NCI-H146 (cell line): ENCODE measurements around the gene NOC4L.
"Not testable (repeated sequence)": the region's sequence is repeated elsewhere in the genome, so short reads cannot be mapped to it uniquely, and the experiment has no call there.

Source experiments
- DNase-seq: peaks from one replicate; lab custom pipeline; 2025; lab: John Stamatoyannopoulos, UW

Gene NOC4L

DNA sequence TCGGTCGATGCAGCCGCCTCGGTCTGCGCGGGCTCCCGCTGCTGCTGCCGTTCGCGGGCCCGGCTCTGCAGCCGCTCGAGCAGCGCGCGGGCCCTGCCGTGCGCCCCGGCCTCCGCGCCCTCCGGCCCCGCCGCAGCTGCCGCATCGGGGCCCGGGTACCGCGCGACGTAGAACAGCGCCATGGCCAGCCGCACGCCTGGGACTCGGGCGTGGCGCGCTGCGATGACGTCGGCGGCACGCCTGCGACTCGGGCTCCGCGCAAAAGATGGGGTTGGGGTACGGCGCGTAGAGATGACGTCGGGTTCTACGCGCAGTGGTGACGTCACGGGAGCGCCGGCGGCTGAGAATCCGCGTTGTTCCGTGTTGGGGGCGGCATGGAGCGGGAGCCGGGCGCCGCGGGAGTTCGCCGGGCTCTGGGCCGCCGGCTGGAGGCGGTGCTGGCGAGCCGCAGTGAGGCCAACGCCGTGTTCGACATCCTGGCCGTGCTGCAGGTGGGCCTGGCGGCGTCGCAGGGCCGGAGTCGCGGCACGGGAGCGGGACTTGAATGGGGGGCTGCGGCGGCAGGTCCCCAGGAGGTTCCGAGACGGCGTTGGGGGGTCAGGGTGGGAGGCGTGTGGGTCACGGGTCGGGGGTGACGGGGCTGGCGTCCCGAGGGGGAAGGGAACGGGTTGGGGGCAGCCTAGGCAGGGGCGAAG, at the start of gene NOC4L, which contains the start of gene DDX51:
TSS of gene NOC4L (plus strand) at position 343 of the 695 bp plus-strand sequence. CDS start at position 375, 32 bp downstream.
TSS of gene DDX51 (minus strand) at position 205 of the 695 bp plus-strand sequence. CDS start at position 182, 23 bp downstream.
- peak; percentile 91 for DNase-seq

DNA sequence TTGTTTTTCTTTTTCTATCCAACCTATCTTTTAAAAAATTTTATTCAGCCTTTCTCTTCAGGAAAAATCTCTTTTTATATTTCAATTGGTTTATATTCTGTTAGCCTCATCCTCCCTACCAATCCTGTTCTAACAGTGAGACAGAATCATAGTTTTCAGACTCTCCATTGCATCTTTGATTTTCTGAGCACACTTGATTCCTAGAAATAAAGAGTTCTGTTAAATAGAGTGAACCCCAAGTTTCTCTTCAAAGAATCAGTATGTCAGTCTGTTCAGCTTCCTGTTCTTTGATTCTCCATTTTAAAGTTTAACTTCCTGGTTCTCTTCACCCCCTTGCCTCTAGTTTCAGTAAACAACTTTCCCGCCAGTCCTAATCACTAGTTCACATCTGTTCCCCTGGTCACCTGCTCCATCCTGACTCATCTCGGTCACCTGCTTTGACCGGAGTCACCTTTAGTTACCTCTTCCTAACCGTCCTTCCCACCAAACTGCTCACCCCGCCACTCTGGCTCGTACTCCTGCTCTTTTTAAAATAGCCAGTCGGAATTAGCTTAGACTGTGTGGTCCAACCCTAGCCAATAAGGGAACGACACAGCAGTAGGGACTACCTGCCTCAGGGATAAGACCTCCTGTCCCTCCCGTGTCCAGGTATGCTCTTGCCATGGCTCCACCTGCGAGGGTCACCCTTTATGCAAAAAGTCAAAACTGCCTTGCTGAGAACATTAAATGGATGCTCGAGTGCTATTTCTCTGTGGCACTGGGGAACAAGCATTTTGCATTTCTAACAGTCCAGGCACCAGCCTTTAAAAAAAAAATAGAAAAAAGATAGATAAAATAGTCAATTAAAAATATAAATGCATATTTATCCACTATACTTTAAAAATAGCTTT, 48.5 kb upstream of the NOC4L start:
- DNase-seq, result no peak

DNA sequence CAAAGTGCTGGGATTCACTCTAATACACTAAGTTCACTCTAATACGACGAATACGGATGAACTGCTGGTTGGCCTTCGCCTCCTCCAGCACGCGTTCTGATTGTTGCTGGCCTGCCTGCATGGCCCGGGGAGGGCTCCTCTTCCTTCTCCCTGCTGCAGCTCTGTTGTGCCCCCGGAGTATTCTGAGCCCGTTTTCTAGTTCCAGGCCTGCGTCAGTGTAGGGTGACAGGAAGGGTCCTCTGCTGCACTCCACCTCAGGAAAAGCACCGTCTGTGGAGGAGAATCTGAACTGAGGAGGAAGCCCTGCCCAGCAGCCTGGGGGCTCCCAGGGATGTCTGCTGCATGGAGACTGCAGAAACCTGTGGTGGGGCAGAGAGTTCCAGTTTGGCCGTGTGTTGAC, 44.5 kb upstream of the NOC4L start:
- DNase-seq, result no peak

DNA sequence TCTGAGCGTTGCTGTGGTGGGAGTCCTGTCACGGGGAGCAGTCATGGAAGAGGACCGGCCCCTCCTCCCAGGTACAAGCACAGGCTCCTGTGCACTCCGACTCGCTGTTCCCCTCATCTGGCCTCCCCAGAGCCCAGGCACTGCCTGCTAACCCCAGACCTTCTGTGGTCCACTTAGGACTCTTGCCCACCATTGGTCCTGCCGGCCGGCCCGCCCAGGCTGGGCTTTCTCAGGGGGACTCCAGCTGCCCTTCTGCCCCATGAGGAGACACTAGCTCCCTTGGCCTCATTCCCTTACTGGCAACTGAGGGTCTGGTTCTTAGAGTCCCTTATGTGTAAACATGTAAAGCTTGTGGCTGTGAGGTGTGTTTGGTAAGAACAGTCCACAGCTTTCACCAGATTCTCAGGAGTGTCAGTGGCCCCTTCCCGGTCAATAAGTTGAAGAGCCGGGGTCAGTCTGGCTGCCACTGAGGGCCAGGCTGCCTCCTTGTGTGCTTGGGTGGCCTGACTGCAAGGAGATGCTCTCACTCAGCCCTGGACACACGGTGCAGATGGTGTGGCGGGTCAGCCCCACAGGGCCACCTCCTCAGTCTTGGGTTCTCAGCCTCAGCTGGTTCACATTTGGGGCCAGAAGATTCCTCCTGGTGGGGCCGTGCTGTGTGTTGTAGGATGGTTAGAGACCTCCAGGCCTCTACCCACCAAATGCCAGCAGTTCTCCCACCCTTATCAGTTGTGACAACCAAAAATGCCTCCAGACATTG, 43.8 kb upstream of the NOC4L start:
- no peak for DNase-seq

DNA sequence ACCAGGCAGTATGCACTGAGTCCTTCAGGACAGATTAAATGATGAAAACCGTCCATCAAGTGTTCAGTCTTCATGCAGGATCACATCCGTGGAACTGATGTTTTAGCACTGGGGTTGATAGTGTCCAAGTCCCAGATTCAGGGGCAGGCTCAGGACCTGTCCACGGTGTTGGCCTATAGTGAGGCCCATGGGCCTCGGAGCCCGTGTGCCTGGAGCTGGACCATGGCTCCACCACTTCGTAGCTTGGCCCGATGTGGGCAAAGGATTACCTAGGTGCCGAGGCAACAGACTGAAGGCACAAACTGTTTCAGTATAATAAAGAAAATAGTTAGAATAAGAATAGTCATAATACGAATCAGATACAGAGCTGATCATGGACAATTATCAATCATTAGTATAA, 42.0 kb upstream of the NOC4L start:
- no peak for DNase-seq

DNA sequence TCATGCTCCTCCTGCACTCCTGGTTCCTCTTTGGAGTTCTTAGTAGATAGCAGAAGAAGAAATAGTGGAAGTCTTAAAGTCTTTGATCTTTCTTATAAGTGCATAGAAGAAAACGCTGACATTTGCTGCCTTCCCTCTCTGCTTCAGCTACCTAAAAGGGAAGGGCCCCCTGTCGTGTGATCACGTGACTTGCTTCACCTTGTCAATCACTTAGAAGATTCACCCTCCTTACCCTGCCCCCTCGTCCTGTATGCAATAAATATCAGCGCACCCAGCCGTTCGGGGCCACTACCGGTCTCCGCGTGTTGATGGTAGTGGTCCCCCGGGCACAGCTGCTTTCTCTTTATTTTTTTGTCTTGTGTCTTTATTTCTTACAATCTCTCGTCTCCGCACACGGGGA, 41.2 kb upstream of the NOC4L start:
- DNase-seq, result not testable (repeated sequence)

GRCh38 chr12:132103542-132104308, 40.5 kb upstream of the NOC4L start:
- no peak for DNase-seq

- no peak for DNase-seq
Observed at GRCh38 chr12:132105467-132105866, 38.8 kb upstream of the NOC4L start.

DNA sequence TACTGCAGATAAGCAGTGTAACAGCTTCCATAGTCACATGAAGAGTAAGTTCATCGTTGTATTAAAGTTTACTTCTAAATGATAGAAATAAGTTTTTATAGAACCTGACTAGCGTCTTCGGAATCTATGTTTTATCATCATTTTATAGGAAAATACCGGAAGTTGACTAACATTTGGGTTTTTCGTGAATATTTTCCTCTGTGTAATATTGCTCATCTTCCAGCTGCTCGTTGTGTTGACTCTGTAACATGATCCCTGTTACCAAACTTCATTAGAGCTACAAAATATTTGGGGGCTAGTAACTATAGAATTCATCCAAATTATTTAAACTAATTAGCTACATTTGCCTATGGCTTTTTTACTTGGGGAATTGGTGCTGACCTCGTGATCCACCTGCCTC, 37.3 kb upstream of the NOC4L start:
- DNase-seq, result no peak

DNA sequence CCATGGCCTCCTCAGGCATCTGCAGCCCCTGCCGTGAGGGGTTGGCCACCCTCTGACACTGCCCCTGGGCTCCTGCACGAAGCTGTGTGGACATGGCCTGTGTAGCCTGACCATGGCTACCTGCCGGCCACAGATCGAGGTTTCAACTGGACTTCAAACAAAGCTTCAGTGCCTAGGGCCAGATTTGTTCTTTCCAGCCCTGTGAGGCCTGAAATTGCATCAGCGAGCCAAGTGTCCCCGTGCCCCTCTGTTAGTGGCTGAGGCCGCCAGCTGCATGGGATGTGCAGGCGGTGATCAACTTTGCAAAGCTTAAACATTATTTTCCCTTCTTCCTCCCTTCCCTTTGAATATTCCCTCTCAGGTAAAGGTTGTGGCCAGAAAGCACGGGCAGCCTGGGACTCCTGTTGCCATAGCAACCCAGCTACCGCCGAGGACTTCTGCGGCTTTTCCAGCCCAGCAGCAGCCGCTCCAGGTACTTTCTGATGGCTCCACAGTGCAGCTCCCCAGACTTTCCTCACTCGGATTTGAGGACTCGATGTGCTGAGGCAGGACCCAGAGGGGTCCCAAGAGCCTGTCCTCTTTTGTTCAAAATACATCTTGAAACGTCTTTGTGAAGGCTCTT, 35.9 kb upstream of the NOC4L start:
- peak; percentile 39 for DNase-seq

DNA sequence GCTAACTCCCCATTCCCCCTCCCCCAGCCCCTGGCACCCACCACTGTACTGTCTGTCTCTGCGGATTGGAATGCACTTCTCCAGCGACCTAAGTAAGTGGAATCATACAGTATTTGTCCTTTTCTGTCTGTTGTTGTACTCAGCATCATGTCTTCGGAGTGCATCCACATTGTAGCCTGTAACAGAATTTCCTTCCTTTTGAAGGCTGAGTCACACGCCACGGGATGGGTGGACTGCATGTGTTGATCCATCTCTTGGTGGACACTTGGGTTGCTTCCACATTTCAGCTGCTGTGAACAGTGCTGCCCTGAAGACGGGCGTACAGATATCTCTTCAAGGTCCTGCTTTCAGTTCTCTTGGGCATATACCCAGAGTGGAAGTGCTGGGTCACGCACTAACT, 34.5 kb upstream of the NOC4L start:
- no peak for DNase-seq

DNA sequence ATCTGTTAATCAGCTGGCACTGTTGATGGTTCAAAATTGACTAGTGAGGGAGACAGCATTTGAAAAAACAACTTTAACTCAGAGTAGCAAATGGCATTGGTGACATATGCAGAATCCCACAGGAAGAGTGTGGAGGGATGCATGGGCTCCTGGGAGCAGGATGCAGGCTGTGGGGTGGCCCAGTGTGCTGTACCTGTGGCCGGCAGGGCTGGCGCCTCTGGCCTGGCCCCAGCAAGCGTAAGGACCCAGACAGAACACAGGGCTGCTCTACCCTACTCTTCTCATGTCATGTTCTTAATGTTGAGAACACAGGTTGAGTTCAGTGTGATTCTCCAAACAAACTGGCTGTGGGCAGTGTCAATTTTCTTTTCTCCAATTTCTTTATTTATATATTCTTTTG, 33.6 kb upstream of the NOC4L start:
- DNase-seq, result no peak

DNA sequence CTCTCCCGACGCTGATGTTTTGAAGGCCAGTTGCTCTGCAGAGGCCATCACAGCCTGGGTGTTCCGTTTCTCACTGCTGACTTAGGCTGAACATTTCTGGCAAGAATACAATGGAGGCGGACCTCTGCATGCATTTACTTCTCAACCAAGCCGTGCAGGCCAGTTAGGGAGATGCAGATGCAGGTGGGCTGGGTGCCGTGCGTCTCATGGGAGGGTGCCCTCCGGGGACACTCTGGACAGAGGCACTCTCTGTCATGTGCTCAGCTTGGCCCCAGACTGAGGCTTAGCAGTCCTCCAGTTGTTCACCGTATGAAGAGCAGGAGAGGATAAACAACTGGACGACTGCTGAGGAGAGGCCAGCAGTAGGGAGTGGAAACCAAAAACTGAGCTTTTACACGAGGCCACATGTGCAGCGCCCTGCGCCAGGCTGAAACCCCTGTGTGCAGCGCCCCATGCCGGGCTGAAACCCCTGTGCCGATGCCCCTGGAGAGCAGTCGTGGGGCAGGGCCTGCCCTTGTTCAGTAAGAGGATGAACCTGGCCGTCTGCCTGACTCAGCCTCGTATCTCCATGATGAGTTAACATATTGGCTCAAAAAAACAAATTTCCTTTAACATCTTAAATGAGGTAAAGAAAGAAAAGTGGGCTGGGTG, 32.5 kb upstream of the NOC4L start:
- DNase-seq, result no peak

- DNase-seq, result no peak
Observed at GRCh38 chr12:132114667-132115066, 29.6 kb upstream of the NOC4L start.

GRCh38 chr12:132115500-132115899, 28.8 kb upstream of the NOC4L start:
- no peak for DNase-seq

DNA sequence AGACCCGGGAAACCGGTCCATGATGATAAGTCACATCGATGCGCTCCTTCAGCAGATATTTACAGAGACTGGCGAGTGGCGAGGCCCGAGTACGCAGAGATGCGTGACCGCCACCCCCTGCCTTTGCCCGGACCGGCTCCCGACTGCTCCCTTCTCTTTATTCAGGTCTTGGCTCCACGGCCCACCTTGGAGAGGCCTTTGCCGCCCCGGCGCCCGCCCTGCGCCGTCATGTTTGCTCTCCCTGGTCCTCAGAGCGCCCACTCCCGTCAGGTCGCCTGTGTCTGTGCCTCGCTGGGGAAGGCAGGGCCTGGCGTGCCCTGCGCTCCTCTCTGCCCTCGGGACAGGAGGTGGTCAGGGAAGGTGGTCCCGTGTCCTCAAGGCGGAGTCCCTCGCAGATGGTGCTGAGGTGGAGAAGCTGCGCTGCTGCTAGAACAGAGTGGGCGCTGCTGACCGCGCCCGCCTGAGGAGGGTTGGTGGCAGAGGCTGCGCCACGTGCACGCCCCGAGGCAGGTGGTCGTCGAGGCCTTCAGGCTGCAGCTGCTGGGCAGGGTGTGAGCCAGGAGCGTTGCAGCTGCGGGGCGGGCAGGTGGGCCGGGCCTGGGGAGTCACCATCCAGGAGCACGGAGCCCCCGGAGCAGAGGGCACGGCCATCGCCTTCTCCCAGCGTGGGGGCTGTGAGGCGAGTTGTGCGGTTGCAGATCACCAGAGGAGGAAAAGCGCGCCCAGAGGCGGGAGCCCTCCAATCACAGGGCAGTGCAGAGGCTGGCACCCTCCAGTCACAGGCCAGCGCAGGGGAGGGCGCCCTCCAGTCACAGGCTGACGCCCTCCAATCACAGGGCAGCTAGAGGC, 27.3 kb upstream of the NOC4L start:
- DNase-seq, result no peak

- no peak for DNase-seq
Observed at GRCh38 chr12:132117558-132117875, 26.7 kb upstream of the NOC4L start.

GRCh38 chr12:132118876-132119275, 25.4 kb upstream of the NOC4L start:
- no peak for DNase-seq

- DNase-seq, result no peak
Observed at GRCh38 chr12:132121283-132121682, 23.0 kb upstream of the NOC4L start.
